Midbrain (tissue), 1 donor: ENCODE results near the gene ADAMTSL1.

Experiments used
- DNase-seq: peaks from one replicate; lab custom pipeline; 2025; lab: John Stamatoyannopoulos, UW

ADAMTSL1 gene

DNA sequence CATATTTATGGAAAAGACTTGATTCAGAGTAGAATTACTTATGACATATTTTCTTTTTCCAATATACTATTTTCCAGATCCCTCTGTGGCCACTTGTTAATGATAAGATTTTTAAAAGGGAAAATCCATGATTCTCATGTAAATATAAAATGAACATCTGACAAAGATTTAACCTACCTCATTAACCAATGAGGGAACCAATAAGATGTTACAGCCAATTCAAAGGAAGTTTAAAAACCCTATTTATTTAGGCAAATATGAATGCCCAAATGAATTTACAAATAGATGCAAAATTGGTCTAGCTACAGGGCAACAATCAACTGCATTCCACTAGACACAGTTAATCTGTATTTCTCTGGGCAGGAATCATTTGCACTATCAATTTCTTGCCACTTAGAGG is 226.8 kb downstream of the ADAMTSL1 start:
- no peak for DNase-seq

DNA sequence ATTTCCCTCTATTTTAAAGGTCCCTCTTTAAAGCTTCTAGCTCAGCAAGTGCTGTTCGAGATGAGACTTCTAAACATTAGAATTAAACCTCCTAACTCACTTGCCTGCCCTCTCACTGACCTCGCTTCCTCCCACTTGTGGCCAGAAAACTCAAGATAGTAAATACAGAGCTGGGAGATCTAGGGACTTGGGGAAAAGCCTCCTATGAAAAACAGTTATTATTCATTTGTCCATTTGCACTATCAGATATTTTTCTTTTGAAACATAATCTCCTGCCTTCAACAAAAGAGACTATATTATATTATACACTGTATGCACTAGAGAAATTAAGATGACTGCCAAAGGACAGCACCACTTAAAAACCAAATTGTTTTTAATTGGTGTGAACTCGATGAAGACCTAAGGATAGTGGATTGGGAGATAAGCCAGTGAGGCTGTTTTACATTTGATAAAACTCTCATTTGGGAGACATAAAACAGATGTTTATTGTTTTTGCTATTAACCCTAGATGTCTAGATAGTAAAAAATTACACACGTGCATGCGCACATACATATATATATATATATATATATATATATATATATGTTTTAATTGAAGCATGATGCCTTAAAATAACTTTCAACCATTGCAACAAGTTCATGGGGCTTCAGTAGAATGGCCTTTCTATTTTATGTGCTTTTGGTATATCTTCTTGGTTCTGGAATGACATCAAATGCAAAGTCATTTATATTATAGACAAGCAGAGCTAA is 229.4 kb downstream of the ADAMTSL1 start:
- no peak for DNase-seq

DNA sequence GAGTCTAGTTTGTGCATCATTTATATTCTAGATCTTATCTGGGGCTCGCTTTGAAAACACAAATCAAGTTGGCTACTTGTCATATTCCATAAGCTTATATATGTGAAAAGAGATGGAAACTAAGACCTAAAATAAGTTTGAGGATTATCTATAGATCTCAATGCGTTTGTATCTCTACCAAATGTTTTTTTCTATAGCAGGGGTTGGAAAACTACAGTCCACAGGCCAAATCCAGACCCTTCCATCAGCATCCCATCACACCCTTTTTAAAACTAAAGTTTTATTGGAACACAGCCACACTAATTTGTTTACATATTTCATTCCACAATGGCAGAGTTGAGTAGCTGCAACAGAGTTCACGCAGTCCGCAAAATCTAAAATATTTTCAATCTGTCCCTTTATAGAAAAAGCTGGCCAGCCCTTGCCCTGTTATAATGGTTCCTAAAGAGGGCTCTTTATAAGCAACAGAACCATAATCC is 230.0 kb downstream of the ADAMTSL1 start:
- no peak for DNase-seq

DNA sequence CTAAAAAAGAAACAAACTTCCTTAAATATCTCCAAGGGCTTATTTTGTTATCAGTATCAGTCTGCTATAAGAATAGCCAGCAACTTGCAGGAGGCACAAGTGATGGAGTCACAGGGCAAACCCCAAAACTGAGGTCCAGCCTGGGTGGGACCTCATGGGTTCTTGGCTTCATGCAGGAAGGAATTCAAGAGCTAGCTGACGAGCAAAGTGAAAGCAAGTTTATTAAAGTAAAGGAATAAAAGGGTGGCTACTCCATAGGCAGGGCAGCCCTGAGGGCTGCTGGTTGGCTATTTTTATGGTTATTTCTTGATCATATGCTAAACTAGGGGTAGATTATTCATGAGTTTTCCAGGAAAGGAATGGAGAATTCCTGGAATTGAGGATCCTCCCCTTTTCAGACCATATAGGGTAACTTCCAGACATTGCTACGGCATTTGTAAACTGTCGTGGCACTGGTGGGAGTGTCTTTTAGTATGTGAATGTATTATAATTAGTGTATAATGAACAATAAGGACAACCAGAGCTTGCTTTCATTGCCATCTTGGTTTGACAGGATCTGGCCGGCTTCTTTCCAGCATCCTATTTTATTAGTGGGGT is 231.9 kb downstream of the ADAMTSL1 start:
- no peak for DNase-seq

DNA sequence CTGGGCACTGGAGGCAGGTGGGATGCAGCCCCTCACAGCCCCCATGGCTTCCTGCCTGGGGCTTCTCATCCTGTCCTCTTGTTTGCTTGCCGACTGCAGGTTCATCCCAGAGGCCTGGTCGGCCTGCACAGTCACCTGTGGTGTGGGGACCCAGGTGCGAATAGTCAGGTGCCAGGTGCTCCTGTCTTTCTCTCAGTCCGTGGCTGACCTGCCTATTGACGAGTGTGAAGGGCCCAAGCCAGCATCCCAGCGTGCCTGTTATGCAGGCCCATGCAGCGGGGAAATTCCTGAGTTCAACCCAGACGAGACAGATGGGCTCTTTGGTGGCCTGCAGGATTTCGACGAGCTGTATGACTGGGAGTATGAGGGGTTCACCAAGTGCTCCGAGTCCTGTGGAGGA is 232.7 kb downstream of the ADAMTSL1 start:
- no peak for DNase-seq

DNA sequence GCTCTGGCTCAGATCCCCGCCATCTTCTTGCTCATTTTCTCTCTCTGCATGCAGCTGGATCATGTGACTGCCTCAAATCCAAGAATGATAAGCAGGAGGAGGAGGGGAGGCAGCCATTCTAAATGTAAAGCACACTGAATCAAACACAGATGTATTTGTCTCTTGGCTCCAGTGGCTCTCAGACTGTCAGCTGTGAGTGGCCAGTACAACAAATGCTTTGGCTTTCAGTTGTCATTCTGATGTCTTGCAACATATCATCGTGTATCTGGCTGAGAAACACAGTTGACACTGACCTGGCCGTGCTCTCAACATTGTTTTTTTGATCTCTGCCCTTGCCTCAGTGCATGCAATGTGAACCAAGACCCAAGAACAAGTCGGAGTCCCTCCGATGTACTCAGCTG is 233.1 kb downstream of the ADAMTSL1 start:
- DNase-seq, result no peak

DNA sequence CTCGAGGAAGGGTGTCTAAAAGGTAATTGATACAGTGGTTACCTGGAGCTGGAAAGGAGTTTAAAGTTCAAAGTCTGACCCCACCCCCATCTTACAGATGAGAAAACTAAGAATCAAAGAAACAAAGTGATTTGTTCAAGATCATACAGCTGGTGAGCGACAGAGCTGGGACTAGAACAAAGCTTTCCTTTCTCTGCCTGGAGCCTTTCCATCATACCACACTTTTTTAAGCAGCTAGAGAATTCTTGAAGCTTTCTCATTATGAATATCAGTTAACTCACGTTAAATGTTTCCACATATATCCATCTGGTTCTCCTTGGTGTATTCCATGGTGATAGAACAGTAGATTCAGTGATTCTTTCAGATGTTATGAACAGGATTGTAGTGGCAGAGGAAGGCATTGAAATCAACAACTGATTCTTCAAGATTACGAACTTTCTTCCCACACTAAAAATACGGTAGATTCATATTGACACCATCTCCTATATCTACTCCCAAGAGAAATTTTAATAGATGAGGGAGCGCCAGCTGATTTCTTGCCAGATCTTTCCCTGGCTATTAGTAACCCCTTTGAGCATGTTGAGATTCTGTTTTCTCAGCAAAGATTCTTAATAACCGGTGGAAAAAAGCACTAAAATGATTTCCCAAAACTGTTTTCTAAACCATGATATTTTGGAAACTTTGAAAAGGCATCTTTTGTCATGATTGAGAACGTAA is 233.7 kb downstream of the ADAMTSL1 start:
- DNase-seq, result no peak

DNA sequence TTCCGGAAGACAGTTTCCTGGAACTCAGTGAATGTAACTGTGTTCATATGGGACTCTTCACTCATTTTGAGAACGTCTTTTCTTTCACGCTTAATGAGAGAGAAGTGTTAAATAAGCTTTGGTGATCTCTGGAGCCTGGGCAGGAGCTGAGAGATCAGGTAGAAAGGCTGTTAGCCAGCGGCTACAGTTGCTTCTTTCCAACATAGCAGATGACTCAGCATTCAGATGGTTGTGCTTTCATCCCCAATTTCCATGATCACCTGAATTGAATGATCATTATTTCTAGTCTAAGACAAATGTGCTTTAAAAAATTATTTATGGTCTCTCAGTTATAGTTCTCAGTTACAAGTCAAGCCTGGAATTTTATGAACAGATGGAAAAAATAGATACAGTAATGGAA is 234.5 kb downstream of the ADAMTSL1 start:
- no peak for DNase-seq

DNA sequence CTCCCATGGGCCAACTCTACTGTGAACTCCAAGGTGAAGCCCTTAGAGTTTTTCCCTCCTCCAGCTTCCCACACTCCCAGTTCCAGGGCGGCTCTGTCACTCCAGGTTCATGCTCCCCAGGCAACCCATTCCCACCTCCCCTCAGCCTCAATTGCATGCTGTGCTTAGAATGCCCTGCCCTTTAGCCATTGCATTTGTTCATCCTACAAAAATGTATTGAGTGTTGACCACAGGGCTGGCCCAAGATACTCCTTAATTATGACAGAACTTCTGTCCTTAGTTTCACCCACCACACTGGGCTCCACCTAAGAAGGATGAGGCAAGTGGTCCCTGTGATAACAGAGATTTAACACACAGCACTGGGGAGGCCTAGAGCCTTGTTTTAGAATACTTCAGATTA is 236.1 kb downstream of the ADAMTSL1 start:
- DNase-seq, result no peak

DNA sequence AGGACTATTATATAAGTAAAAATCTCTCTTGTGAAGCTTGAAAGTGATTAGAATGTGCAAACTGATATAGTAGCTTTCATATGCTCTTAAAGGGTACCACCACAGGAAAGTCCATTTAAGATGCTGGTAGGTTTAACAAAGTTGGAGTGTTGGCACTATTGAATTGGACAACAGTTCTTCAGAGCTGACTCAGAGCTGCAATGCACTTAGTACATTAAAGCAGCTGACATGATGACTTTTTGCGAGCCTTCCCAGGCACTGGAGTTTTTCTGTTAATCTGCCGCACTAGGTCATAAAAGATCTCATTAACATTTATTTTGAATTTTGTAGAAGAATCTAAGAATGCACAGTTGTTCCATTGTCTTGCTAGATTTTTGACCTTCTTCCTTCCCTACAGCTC is 243.8 kb downstream of the ADAMTSL1 start:
- no peak for DNase-seq

DNA sequence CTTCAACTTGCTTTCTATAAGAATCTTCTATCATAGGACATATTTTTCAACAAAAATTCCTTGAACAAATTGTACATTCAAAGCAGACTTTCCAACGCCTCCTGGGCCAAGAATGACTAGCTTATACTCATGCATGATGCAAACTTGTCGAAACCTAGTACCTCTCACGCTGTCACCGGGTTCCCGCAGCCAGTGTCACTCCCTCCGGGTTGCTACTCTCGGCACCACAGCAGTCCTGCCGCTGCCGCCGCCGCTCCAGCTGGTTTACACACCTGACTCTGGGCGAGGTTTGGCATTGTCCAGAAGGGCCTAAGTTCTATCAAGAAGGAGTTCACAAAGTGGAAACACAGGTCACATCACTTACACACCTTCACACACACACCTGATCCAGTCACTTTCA is 244.4 kb downstream of the ADAMTSL1 start:
- DNase-seq, result no peak

DNA sequence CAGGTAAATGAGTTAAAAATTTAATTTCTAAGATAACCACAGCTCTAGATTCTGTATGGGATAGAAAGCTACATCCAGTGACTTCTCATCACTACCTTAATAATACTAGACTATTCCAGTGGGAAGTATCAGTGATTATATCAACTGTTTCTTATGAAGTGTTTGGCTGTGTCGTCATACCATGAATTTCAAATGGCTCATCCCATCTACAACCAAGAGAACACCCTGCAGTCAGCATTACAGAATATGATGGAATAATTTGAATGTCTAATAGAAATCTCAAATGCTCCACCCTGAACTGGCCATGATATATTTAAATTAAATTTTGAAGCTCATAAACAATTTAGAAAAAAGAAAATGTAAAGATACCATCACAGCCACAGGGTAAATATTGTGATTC is 245.0 kb downstream of the ADAMTSL1 start:
- DNase-seq, result no peak

DNA sequence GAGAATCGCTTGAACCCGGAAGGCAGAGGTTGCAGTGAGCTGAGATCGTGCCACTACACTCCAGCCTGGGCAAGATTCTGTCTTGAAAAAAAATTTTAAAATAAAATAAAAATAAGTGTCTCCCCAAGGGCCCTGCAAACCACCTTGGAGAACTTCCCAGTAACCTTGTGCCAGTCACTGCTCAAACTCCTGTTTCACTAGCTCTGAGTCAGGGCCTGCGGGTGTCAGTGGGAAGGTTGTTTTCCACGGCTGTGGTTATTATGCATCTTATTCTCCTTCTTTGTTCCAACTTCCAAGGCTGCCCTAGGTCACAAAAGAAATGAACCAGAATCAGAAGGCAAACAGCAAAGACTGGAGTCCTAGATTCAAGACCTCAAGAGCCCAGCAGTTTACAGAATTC is 246.7 kb downstream of the ADAMTSL1 start:
- no peak for DNase-seq

DNA sequence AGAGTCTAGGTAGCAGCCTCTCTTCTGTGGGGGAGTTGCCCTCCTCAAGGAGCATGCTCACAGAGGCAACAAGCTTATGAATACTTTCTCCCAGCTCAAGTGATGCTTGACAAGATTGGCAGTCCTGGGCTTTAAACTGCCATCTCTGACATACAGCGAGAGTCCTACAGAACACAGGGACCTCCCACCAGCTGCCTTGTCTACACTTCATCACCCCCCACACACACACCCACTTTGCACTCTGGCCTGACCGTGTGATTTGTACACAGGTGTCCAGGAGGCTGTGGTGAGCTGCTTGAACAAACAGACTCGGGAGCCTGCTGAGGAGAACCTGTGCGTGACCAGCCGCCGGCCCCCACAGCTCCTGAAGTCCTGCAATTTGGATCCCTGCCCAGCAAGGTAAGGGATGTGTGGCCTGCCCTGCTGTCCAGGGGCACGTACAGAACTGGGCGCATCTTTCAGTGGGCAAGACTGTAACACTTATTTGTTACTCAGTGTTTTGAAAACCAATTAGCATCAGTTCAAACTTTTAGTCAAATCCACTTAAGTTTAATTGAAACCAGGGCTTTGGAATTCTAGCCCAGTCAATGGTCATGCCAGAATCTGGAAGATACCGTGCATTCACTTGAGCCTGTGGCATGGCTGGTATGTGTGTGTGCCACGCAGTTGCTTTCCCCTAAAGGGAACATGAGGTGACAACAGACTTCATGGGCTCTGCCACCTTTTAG is 247.5 kb downstream of the ADAMTSL1 start:
- DNase-seq, result no peak

DNA sequence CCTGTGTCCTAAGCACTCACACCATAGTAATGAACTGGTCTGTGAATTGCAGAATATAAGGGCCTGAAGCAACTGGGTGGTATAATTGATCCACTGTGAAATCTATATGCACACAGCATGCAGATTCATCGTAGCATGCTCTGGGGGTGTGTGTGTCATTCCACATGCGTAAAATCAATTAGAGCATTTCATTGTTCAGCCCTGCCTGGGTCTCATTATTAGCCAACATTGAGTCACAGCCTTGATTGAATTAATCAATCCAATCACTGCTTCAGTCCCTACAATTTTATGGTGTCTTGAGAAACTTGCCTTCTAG is 248.0 kb downstream of the ADAMTSL1 start:
- DNase-seq, result no peak

DNA sequence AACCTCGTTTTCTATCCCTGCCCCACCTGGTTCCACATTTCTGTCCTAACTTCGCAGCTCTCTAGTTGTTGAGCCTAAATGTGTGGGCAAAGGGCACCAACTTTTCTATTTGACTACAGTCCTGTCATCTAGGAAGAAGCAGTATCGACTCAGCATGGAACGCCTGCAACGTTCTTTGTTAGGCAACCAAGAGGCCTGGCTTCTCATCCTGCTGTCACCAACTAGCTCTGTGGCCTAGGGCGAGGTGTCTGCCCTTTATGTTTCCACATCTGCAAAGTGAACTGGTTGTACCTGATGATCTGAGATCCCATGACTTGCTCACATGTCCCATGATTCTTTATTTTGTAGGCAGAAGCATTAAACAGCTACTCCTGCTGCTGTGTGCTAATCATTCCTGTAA is 248.9 kb downstream of the ADAMTSL1 start:
- no peak for DNase-seq

DNA sequence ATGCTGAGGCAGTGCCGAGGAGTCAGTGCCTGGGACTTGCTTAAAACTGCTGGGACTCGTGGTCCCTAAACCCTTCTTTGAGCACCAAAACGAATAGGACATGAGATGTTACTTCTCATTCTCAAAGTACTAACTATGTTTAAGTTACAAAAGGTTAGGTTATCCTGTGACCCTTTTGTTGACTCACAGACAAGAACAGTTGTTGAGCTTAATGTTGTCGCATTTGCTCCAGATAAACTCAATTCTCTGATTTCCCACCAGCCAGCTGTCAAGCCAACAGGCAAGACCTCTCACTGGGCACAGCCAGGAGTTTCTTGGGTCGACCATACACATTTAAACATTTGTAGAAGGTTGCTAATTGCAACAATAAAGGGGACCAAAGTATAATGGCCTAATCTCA is 249.4 kb downstream of the ADAMTSL1 start:
- no peak for DNase-seq

DNA sequence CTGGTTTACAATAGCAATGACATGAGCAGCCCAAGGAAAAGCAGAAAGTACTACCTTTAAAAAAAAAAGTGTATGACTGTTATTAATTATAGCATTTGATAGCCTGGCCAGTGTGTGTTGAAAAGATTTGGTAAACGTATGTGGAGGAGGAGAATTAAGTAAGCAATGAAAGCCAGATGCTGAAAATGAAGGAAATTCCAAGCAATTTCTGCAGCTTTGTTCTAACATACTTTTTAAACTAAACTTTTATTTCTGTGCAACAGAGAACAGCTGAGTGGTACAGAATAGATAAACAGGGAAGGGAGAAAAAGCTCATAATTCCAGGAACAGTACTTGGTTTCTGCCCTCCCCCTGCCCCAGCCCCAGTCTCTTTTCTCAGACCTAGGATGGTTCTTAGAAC is 252.6 kb downstream of the ADAMTSL1 start:
- DNase-seq, result no peak

DNA sequence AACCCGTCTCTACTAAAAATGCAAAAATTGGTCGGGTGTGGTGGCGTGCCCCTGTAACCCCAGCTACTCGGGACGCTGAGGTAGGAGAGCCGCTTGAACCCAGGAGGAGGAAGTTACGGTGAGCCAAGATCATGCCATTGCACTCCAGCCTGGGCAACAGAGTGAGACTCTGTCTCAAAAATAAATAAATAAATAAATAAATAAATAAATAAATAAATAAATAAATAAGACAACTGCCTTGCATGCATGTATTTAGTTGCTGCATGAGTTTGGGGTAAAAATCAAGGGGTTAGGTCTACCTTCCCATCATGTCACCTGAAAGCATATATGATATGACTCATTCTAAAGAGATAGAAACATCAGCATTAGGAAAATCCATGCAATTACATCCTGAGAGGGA is 254.0 kb downstream of the ADAMTSL1 start:
- DNase-seq, result no peak

DNA sequence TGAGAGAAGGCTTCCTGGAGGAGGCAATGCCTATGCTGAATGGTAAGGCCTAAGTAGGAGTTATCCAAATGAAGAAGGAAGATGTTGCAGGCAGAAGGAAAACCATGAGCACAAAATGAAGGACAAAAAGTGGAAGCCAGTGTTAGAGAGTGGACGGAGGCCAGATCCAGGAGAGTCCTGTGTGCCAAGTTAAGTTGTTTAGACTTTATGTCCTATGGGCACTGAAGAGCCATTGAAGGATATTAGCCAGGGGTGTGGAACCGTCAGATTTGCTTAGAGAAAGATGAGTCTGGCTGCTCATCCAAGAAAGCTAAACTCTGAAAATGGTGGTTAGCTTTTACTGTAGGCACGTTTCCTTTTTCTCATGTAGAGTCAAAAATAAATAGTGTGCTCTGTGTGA is 254.7 kb downstream of the ADAMTSL1 start:
- no peak for DNase-seq

DNA sequence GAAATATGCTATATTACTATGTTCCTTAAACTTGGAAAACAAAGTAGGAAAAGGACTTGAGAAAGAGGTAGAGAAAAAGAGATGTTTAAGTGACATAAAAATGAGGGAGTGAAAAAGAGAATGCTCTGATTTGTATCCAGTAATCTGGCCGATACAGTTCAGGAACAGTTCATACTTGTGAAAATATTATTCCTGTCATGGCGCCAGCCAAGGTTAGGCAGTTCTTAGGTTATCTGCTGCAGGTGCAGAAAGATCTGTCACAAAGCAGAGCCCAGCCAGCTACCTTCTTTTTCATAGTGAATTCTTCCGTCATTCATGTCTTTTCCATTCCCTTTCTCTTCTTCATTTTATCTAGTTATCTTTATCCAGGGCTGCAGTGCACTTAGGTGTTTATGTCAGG is 256.3 kb downstream of the ADAMTSL1 start:
- no peak for DNase-seq

DNA sequence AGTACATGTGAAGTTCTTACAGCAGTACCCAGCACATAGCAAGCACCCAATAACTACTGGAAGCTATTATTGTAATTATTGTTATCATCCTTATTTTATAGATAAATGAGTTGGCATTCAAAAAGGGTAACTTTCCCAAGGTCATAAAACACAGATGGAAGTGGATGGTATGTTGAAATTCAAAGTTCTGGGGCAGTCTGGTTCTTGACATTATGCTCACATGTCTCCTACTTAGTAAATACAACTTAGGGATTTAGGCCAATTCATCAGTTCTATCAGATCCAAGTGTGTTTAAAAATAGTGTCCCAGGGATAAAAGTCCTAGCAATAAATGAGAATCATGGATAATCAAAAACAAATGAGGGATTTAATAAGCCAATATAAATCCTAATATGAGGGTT is 265.2 kb downstream of the ADAMTSL1 start:
- no peak for DNase-seq
